ENCODE results near the gene ITSN1.
A peak's percentile ranks its signal among the peaks of the same experiment; 100 is the strongest.
"Not testable (repeated sequence)": the region's sequence is repeated elsewhere in the genome, so short reads cannot be mapped to it uniquely, and the experiment has no call there.

The ITSN1 gene

GRCh38 chr21:33626151-33626550, 16.1 kb upstream of the ITSN1 start:
- not testable (repeated sequence) for H3K14ac ChIP-seq (ENCODE audit: low read length); H2BK5ac ChIP-seq (ENCODE audit: low read depth, low read length, poor library complexity); H3K18ac ChIP-seq (ENCODE audit: low read length); H3K23ac ChIP-seq (ENCODE audit: low read length); H3K9ac ChIP-seq (ENCODE audit: low read length); H3K79me2 ChIP-seq (ENCODE audit: control insufficient read depth, insufficient read depth, low read length, poor library complexity); H4K8ac ChIP-seq (ENCODE audit: low read depth, low read length); H3K4me2 ChIP-seq (ENCODE audit: low read length); H3K27ac ChIP-seq (ENCODE audit: low read depth, low read length); H3K27me3 ChIP-seq (ENCODE audit: insufficient read depth, low read length); H2AFZ ChIP-seq (ENCODE audit: insufficient read depth, low read length, poor library complexity); H2AK5ac ChIP-seq (ENCODE audit: low read length); H3K4me3 ChIP-seq (ENCODE audit: low read depth, low read length); H4K91ac ChIP-seq (ENCODE audit: low read depth, low read length); H3K4ac ChIP-seq (ENCODE audit: low read depth, low read length); H4K12ac ChIP-seq (ENCODE audit: low read depth, low read length); H3K9me3 ChIP-seq (ENCODE audit: insufficient read depth, low read depth, low read length); H3K79me1 ChIP-seq (ENCODE audit: low read length); H2BK120ac ChIP-seq (ENCODE audit: insufficient read depth, low read length, poor library complexity); H3K36me3 ChIP-seq (ENCODE audit: control insufficient read depth in 1 of 2, insufficient read depth in 2 of 2, low read length in 2 of 2); H2BK12ac ChIP-seq (ENCODE audit: low read length); H3K4me1 ChIP-seq (ENCODE audit: control insufficient read depth in 1 of 2, insufficient read depth in 2 of 2, low read length in 2 of 2)
- peak in 1 of 2 donors; percentile 61 for DNase-seq
- WGBS (ENCODE audit: extremely low coverage, insufficient coverage, insufficient read length), result no CpG with 5 or more reads among the region's 7 CpGs

GRCh38 chr21:33634254-33634653, 8.0 kb upstream of the ITSN1 start:
- Histone ChIP-seq H3K4ac (ENCODE audit: low read depth, low read length) (no peak overlapping the region), H4K12ac (ENCODE audit: low read depth, low read length) (no peak overlapping the region), H3K14ac (ENCODE audit: low read length) (no peak overlapping the region), H2BK5ac (ENCODE audit: low read depth, low read length, poor library complexity) (no peak overlapping the region), H3K4me1 (ENCODE audit: control insufficient read depth in 1 of 2, insufficient read depth in 2 of 2, low read length in 2 of 2) (no peaks in the 10 kb centered on the region), H2BK120ac (ENCODE audit: insufficient read depth, low read length, poor library complexity) (no peak overlapping the region), H3K18ac (ENCODE audit: low read length) (no peak overlapping the region), H3K79me1 (ENCODE audit: low read length) (no peaks in the 10 kb centered on the region), H2AK5ac (ENCODE audit: low read length) (no peak overlapping the region), H3K4me2 (ENCODE audit: low read length) (no peak overlapping the region), H3K79me2 (ENCODE audit: control insufficient read depth, insufficient read depth, low read length, poor library complexity) (no peaks in the 10 kb centered on the region), H2BK12ac (ENCODE audit: low read length) (no peak overlapping the region), H3K27me3 (ENCODE audit: insufficient read depth, low read length) (no peaks in the 10 kb centered on the region), H3K36me3 (ENCODE audit: control insufficient read depth in 1 of 2, insufficient read depth in 2 of 2, low read length in 2 of 2) (peaks cover 0 to 3% of the 10 kb centered on the region in 2 experiments), H3K23ac (ENCODE audit: low read length) (no peak overlapping the region), H2AFZ (ENCODE audit: insufficient read depth, low read length, poor library complexity) (no peak overlapping the region), H3K27ac (ENCODE audit: low read depth, low read length) (no peak overlapping the region), H3K4me3 (ENCODE audit: low read depth, low read length) (no peak overlapping the region), H3K9me3 (ENCODE audit: insufficient read depth, low read depth, low read length) (no peaks in the 10 kb centered on the region), H3K9ac (ENCODE audit: low read length) (no peak overlapping the region), H4K8ac (ENCODE audit: low read depth, low read length) (no peak overlapping the region), H4K91ac (ENCODE audit: low read depth, low read length) (no peak overlapping the region)
- no CpG with 5 or more reads among the region's 2 CpGs for WGBS (ENCODE audit: extremely low coverage, insufficient coverage, insufficient read length)
- no peak for DNase-seq

GRCh38 chr21:33640697-33641351, 1.5 kb upstream of the ITSN1 start:
- H2AK5ac ChIP-seq (ENCODE audit: low read length), result no peak overlapping the region
- 100% methylated on average over 1 of the region's 18 CpGs for WGBS (ENCODE audit: extremely low coverage, insufficient coverage, insufficient read length)
- no peak overlapping the region for H3K4me3 ChIP-seq (ENCODE audit: low read depth, low read length)
- no peak overlapping the region for H4K12ac ChIP-seq (ENCODE audit: low read depth, low read length)
- H3K9me3 ChIP-seq (ENCODE audit: insufficient read depth, low read depth, low read length), result no peaks in the 10 kb centered on the region
- H3K79me2 ChIP-seq (ENCODE audit: control insufficient read depth, insufficient read depth, low read length, poor library complexity), result peaks cover 16% of the 10 kb centered on the region
- no peak overlapping the region for H2BK12ac ChIP-seq (ENCODE audit: low read length)
- no peak overlapping the region for H3K9ac ChIP-seq (ENCODE audit: low read length)
- H2AFZ ChIP-seq (ENCODE audit: insufficient read depth, low read length, poor library complexity), result no peak overlapping the region
- peak overlapping the region; percentile 62 for H4K8ac ChIP-seq (ENCODE audit: low read depth, low read length)
- H4K91ac ChIP-seq (ENCODE audit: low read depth, low read length), result no peak overlapping the region
- no peaks in the 10 kb centered on the region for H3K27me3 ChIP-seq (ENCODE audit: insufficient read depth, low read length)
- H3K36me3 ChIP-seq (ENCODE audit: control insufficient read depth in 1 of 2, insufficient read depth in 2 of 2, low read length in 2 of 2), result no peaks in the 10 kb centered on the region
- peaks cover 3 to 5% of the 10 kb centered on the region in 2 experiments for H3K4me1 ChIP-seq (ENCODE audit: control insufficient read depth in 1 of 2, insufficient read depth in 2 of 2, low read length in 2 of 2)
- no peak overlapping the region for H3K18ac ChIP-seq (ENCODE audit: low read length)
- peak overlapping the region; percentile 51 for H3K14ac ChIP-seq (ENCODE audit: low read length)
- DNase-seq, result peak in 1 of 2 donors; percentile 43
- peak overlapping the region; percentile 55 for H3K27ac ChIP-seq (ENCODE audit: low read depth, low read length)
- no peak overlapping the region for H3K4ac ChIP-seq (ENCODE audit: low read depth, low read length)
- peak overlapping the region; percentile 78 for H3K4me2 ChIP-seq (ENCODE audit: low read length)
- H3K23ac ChIP-seq (ENCODE audit: low read length), result no peak overlapping the region
- H2BK120ac ChIP-seq (ENCODE audit: insufficient read depth, low read length, poor library complexity), result peak overlapping the region; percentile 45
- H2BK5ac ChIP-seq (ENCODE audit: low read depth, low read length, poor library complexity), result no peak overlapping the region
- H3K79me1 ChIP-seq (ENCODE audit: low read length), result peaks cover 14% of the 10 kb centered on the region

- Histone ChIP-seq H3K36me3 (ENCODE audit: control insufficient read depth in 1 of 2, insufficient read depth in 2 of 2, low read length in 2 of 2) (no peaks in the 10 kb centered on the region), H3K9me3 (ENCODE audit: insufficient read depth, low read depth, low read length) (no peaks in the 10 kb centered on the region), H2AFZ (ENCODE audit: insufficient read depth, low read length, poor library complexity) (peak within 1 kb of the TSS; percentile 59), H4K12ac (ENCODE audit: low read depth, low read length) (peak within 1 kb of the TSS; percentile 91), H3K79me2 (ENCODE audit: control insufficient read depth, insufficient read depth, low read length, poor library complexity) (peaks cover 16% of the 10 kb centered on the region), H3K14ac (ENCODE audit: low read length) (peak within 1 kb of the TSS; percentile 93), H3K4me1 (ENCODE audit: control insufficient read depth in 1 of 2, insufficient read depth in 2 of 2, low read length in 2 of 2) (peaks cover 3 to 5% of the 10 kb centered on the region in 2 experiments), H3K79me1 (ENCODE audit: low read length) (peaks cover 14% of the 10 kb centered on the region), H2BK12ac (ENCODE audit: low read length) (no peak within 1 kb of the TSS), H4K8ac (ENCODE audit: low read depth, low read length) (peak within 1 kb of the TSS; percentile 70), H2BK120ac (ENCODE audit: insufficient read depth, low read length, poor library complexity) (peak within 1 kb of the TSS; percentile 62), H2BK5ac (ENCODE audit: low read depth, low read length, poor library complexity) (peak within 1 kb of the TSS; percentile 73), H3K23ac (ENCODE audit: low read length) (no peak within 1 kb of the TSS), H3K27ac (ENCODE audit: low read depth, low read length) (peak within 1 kb of the TSS; percentile 75), H3K9ac (ENCODE audit: low read length) (peak within 1 kb of the TSS; percentile 98), H3K18ac (ENCODE audit: low read length) (peak within 1 kb of the TSS; percentile 92), H3K4me2 (ENCODE audit: low read length) (peak within 1 kb of the TSS; percentile 78), H3K4ac (ENCODE audit: low read depth, low read length) (peak within 1 kb of the TSS; percentile 80), H2AK5ac (ENCODE audit: low read length) (no peak within 1 kb of the TSS), H4K91ac (ENCODE audit: low read depth, low read length) (peak within 1 kb of the TSS; percentile 91), H3K27me3 (ENCODE audit: insufficient read depth, low read length) (no peaks in the 10 kb centered on the region), H3K4me3 (ENCODE audit: low read depth, low read length) (peak within 1 kb of the TSS; percentile 99)
- DNase-seq, result peak; percentile 100
- WGBS (ENCODE audit: extremely low coverage, insufficient coverage, insufficient read length), result no CpG with 5 or more reads among the region's 38 CpGs
These were observed 812 bp upstream of the ITSN1 start, which contains the start of gene CRYZL1 for GRCh38 chr21:33641352-33642026. Gene CRYZL1, minus strand, starts transcription at chr21:33641741. Its CDS starts 10,190 bp downstream, at chr21:33631551.
